Measurements from ENCODE around the gene BNC2. TPM values are rescaled to one million over a fixed set of nuclear protein-coding genes. Genes with fewer than 3 reads are reported as not detected.

Gene BNC2
- total and polyA plus RNA-seq, 2 donors (not counting 1 experiment from before 2014, with no cell fraction given) = 34.7 to 39.1 TPM

DNA sequence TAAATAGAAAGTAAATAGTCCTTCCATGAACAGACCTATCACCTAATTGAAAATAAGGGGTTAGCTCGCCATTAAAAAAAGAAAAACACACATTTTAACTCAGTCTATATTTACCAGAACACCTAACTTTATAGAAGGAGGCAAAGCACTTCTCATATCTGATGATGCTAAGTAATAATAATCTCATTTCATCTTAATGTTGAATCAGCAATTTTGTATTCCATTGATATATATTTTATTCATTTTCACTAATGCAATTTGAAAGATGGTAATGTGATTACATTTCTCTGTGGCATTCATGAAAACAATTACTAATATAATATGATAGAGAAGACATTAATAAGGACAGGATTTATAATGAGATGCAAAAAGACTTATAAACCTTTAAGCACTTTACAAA lies 276.7 kb downstream of the BNC2 start:
- Histone ChIP-seq H3K9ac (ENCODE audit: insufficient read depth, low read length) (no peak overlapping the region), H3K36me3 (ENCODE audit: control insufficient read depth, insufficient read depth, low read length) (no peaks in the 10 kb centered on the region), H3K27ac (ENCODE audit: insufficient read depth, low read length) (no peak overlapping the region), H3K79me2 (ENCODE audit: control insufficient read depth, insufficient read depth, low read length) (no peaks in the 10 kb centered on the region), H3K27me3 (ENCODE audit: control insufficient read depth, insufficient read depth, low read length) (no peaks in the 10 kb centered on the region), H3K4me3 (replicated peaks in 1 of 4; ENCODE audit: control extremely low read depth in 1 of 4, insufficient read depth in 1 of 4, low read depth in 3 of 4, low read length in 4 of 4) (no peak overlapping the region), H3K4me2 (ENCODE audit: extremely low read depth, insufficient read depth, low read length) (no peak overlapping the region), H3K4me1 (ENCODE audit: control insufficient read depth, extremely low read depth, insufficient read depth, low read length) (no peaks in the 10 kb centered on the region), H4K20me1 (ENCODE audit: control insufficient read depth, extremely low read depth, insufficient read depth, low read length) (no peaks in the 10 kb centered on the region), H2AFZ (ENCODE audit: low read length) (no peak overlapping the region), H3K9me3 (ENCODE audit: control insufficient read depth, insufficient read depth, low read depth, low read length) (no peaks in the 10 kb centered on the region)
- TF ChIP-seq EZH2 (IDR thresholded peaks at IDR 0.05; ENCODE audit: low read length, missing control alignments) = no peak
- TF ChIP-seq, protein P1, sequence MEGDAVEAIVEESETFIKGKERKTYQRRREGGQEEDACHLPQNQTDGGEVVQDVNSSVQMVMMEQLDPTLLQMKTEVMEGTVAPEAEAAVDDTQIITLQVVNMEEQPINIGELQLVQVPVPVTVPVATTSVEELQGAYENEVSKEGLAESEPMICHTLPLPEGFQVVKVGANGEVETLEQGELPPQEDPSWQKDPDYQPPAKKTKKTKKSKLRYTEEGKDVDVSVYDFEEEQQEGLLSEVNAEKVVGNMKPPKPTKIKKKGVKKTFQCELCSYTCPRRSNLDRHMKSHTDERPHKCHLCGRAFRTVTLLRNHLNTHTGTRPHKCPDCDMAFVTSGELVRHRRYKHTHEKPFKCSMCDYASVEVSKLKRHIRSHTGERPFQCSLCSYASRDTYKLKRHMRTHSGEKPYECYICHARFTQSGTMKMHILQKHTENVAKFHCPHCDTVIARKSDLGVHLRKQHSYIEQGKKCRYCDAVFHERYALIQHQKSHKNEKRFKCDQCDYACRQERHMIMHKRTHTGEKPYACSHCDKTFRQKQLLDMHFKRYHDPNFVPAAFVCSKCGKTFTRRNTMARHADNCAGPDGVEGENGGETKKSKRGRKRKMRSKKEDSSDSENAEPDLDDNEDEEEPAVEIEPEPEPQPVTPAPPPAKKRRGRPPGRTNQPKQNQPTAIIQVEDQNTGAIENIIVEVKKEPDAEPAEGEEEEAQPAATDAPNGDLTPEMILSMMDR (conservative IDR thresholded peaks at IDR 0.05 in 1 of 2, IDR thresholded peaks at IDR 0.05 in 1 of 2; ENCODE audit: low read depth in 1 of 2, low read length in 2 of 2) = no peak
- DNase-seq (ENCODE audit: low read depth in 2 of 2) = no peak

GRCh38 chr9:16591092-16591491 lies 279.4 kb downstream of the BNC2 start:
- H3K36me3 ChIP-seq (ENCODE audit: control insufficient read depth, insufficient read depth, low read length) = no peaks in the 10 kb centered on the region
- no peaks in the 10 kb centered on the region for H3K79me2 ChIP-seq (ENCODE audit: control insufficient read depth, insufficient read depth, low read length)
- H3K9ac ChIP-seq (ENCODE audit: insufficient read depth, low read length) = no peak overlapping the region
- no peak overlapping the region for H3K4me3 ChIP-seq (replicated peaks in 1 of 4; ENCODE audit: control extremely low read depth in 1 of 4, insufficient read depth in 1 of 4, low read depth in 3 of 4, low read length in 4 of 4)
- no peak overlapping the region for H3K27ac ChIP-seq (ENCODE audit: insufficient read depth, low read length)
- H4K20me1 ChIP-seq (ENCODE audit: control insufficient read depth, extremely low read depth, insufficient read depth, low read length) = no peaks in the 10 kb centered on the region
- H3K4me1 ChIP-seq (ENCODE audit: control insufficient read depth, extremely low read depth, insufficient read depth, low read length) = no peaks in the 10 kb centered on the region
- H2AFZ ChIP-seq (ENCODE audit: low read length) = no peak overlapping the region
- DNase-seq (ENCODE audit: low read depth in 2 of 2) = no peak
- TF ChIP-seq, protein P1 (conservative IDR thresholded peaks at IDR 0.05 in 1 of 2, IDR thresholded peaks at IDR 0.05 in 1 of 2; ENCODE audit: low read depth in 1 of 2, low read length in 2 of 2) = no peak
- no peak for TF ChIP-seq EZH2 (IDR thresholded peaks at IDR 0.05; ENCODE audit: low read length, missing control alignments)
- no peaks in the 10 kb centered on the region for H3K9me3 ChIP-seq (ENCODE audit: control insufficient read depth, insufficient read depth, low read depth, low read length)
- no peak overlapping the region for H3K4me2 ChIP-seq (ENCODE audit: extremely low read depth, insufficient read depth, low read length)
- no peaks in the 10 kb centered on the region for H3K27me3 ChIP-seq (ENCODE audit: control insufficient read depth, insufficient read depth, low read length)

DNA sequence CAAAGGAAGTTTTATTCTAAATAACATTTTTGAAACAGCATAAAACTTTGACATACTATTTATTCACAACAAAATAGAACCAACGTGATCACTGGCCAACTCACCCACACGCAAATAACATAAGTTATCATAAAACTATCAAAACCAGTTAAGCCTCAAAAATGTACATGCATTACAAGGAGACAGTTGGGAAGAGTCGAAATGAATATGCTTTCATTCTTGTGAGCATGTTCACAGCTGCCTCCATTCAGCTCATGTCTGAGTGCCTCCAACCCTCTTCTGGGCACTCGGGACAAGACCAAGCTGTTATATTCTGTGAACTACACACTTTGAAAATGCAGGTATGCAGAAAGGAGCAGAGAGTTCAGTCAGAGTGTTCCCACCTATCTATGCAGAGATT lies 284.9 kb downstream of the BNC2 start:
- H3K27me3 ChIP-seq (ENCODE audit: control insufficient read depth, insufficient read depth, low read length) = no peaks in the 10 kb centered on the region
- H3K79me2 ChIP-seq (ENCODE audit: control insufficient read depth, insufficient read depth, low read length) = no peaks in the 10 kb centered on the region
- H3K4me1 ChIP-seq (ENCODE audit: control insufficient read depth, extremely low read depth, insufficient read depth, low read length) = no peaks in the 10 kb centered on the region
- no peaks in the 10 kb centered on the region for H3K36me3 ChIP-seq (ENCODE audit: control insufficient read depth, insufficient read depth, low read length)
- H4K20me1 ChIP-seq (ENCODE audit: control insufficient read depth, extremely low read depth, insufficient read depth, low read length) = no peaks in the 10 kb centered on the region
- no peaks in the 10 kb centered on the region for H3K9me3 ChIP-seq (ENCODE audit: control insufficient read depth, insufficient read depth, low read depth, low read length)
- DNase-seq (ENCODE audit: low read depth in 2 of 2) = no peak
- no peak overlapping the region for H2AFZ ChIP-seq (ENCODE audit: low read length)
- H3K4me2 ChIP-seq (ENCODE audit: extremely low read depth, insufficient read depth, low read length) = no peak overlapping the region
- no peak overlapping the region for H3K4me3 ChIP-seq (replicated peaks in 1 of 4; ENCODE audit: control extremely low read depth in 1 of 4, insufficient read depth in 1 of 4, low read depth in 3 of 4, low read length in 4 of 4)
- no peak overlapping the region for H3K27ac ChIP-seq (ENCODE audit: insufficient read depth, low read length)
- H3K9ac ChIP-seq (ENCODE audit: insufficient read depth, low read length) = no peak overlapping the region
- TF ChIP-seq, protein P1 (conservative IDR thresholded peaks at IDR 0.05 in 1 of 2, IDR thresholded peaks at IDR 0.05 in 1 of 2; ENCODE audit: low read depth in 1 of 2, low read length in 2 of 2) = no peak
- TF ChIP-seq EZH2 (IDR thresholded peaks at IDR 0.05; ENCODE audit: low read length, missing control alignments) = no peak

All from fibroblast of lung (primary cell).